GM06990 (cell line): ENCODE measurements around the gene C1QTNF1.

ENCODE experiments used
- DNase-seq: peaks from one replicate; pipeline ENCODE4 v3.0.0-alpha.2; 2011; ENCODE audit not compliant: insufficient read length; ENCODE audit errors: extremely low read depth
- H3K27me3 ChIP-seq: replicated peaks from 2 replicates; pipeline ENCODE4 v1.6.0; 2011; ENCODE audit warnings: low read length; ENCODE audit not compliant: control insufficient read depth, insufficient read depth
- H3K36me3 ChIP-seq: 2 replicates; pipeline ENCODE4 v1.5.1; 2011; ENCODE audit warnings: low read length; ENCODE audit not compliant: control insufficient read depth, insufficient read depth
- H3K4me3 ChIP-seq: replicated peaks from 2 replicates; pipeline ENCODE4 v1.5.1; 2011; ENCODE audit warnings: low read depth, mild to moderate bottlenecking, control low read depth, low read length
- TF ChIP-seq, protein P1 (sequence below): IDR thresholded peaks from 2 replicates; pipeline ENCODE4 v1.5.1; 2011; ENCODE audit warnings: low read length, control low read depth, mild to moderate bottlenecking, inconsistent platforms; ENCODE audit not compliant: insufficient read depth, poor library complexity, severe bottlenecking

C1QTNF1 gene

DNA sequence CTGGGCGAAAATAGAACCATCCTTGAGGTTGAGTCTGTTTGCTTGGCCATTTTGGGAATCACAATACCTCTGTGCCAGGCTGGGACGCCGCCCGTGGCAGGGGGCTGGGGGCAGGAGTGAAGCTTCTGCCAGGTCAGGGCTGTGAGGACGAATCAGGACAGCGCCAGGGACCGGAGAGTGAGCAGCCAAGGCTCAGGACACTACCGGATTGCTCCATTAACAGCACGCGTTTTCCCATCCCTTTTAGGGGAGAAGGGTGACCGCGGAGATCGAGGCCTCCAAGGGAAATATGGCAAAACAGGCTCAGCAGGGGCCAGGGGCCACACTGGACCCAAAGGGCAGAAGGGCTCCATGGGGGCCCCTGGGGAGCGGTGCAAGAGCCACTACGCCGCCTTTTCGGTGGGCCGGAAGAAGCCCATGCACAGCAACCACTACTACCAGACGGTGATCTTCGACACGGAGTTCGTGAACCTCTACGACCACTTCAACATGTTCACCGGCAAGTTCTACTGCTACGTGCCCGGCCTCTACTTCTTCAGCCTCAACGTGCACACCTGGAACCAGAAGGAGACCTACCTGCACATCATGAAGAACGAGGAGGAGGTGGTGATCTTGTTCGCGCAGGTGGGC is 23.4 kb downstream of the C1QTNF1 start:
- DNase-seq = no peak
- Histone ChIP-seq H3K36me3 (no peaks in the 10 kb centered on the region), H3K4me3 (no peak overlapping the region), H3K27me3 (no peaks in the 10 kb centered on the region; the same call in 1 of the 2 replicates)
- TF ChIP-seq, protein P1, sequence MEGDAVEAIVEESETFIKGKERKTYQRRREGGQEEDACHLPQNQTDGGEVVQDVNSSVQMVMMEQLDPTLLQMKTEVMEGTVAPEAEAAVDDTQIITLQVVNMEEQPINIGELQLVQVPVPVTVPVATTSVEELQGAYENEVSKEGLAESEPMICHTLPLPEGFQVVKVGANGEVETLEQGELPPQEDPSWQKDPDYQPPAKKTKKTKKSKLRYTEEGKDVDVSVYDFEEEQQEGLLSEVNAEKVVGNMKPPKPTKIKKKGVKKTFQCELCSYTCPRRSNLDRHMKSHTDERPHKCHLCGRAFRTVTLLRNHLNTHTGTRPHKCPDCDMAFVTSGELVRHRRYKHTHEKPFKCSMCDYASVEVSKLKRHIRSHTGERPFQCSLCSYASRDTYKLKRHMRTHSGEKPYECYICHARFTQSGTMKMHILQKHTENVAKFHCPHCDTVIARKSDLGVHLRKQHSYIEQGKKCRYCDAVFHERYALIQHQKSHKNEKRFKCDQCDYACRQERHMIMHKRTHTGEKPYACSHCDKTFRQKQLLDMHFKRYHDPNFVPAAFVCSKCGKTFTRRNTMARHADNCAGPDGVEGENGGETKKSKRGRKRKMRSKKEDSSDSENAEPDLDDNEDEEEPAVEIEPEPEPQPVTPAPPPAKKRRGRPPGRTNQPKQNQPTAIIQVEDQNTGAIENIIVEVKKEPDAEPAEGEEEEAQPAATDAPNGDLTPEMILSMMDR = no peak

- TF ChIP-seq, protein P1 = no peak
- Histone ChIP-seq H3K4me3 (no peak overlapping the region), H3K36me3 (no peaks in the 10 kb centered on the region), H3K27me3 (no peaks in the 10 kb centered on the region; the same call in 1 of the 2 replicates)
- DNase-seq = no peak
These were observed 24.2 kb downstream of the C1QTNF1 start for GRCh38 chr17:79047923-79048825.

GRCh38 chr17:79048826-79049755 is 25.1 kb downstream of the C1QTNF1 start:
- no peak overlapping the region for H3K4me3 ChIP-seq
- TF ChIP-seq, protein P1 = no peak
- no peaks in the 10 kb centered on the region for H3K36me3 ChIP-seq
- DNase-seq = no peak
- H3K27me3 ChIP-seq = no peaks in the 10 kb centered on the region; the same call in 1 of the 2 replicates

DNA sequence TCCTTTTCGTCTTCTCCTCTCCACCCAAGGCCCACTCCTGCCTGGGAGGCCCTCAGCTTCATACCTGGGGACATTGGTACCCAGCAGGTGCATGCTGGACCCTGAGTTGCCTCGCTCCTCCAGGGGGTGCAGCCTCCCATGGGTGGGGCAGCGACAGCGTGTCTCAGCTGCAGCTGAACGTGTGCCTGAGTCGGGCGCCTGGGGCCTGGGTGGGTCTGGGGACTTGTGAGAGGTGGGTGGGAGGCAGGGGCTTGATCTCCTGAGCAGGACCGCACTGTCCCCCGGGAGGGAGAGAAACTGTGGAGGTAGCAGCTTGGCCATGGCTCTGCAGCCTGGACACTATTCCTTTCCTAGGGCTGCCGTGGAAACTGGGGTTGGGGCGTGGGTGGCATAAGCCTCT is 25.9 kb downstream of the C1QTNF1 start:
- no peaks in the 10 kb centered on the region for H3K36me3 ChIP-seq
- DNase-seq = no peak
- TF ChIP-seq, protein P1 = no peak

GRCh38 chr17:79050551-79050950 is 26.6 kb downstream of the C1QTNF1 start:
- H3K36me3 ChIP-seq = no peaks in the 10 kb centered on the region
- no peak for DNase-seq
- TF ChIP-seq, protein P1 = no peak
- H3K4me3 ChIP-seq = no peak overlapping the region
- no peaks in the 10 kb centered on the region; the same call in 1 of the 2 replicates for H3K27me3 ChIP-seq

More for the DNA sequence above, 25.9 kb downstream of the C1QTNF1 start:
- H3K27me3 ChIP-seq = no peaks in the 10 kb centered on the region; the same call in 1 of the 2 replicates
- H3K4me3 ChIP-seq = no peak overlapping the region
